GM12872 (cell line): ENCODE measurements around the gene BCAP31.

Source experiments
- CTCF ChIP-seq: IDR thresholded peaks from 3 replicates; pipeline ENCODE4 v1.5.1; 2011; ENCODE audit warnings: low read depth, mild to moderate bottlenecking, low read length, moderate library complexity; ENCODE audit not compliant: insufficient read depth

Gene BCAP31

GRCh38 chrX:153723351-153724251, 586 bp downstream of the BCAP31 start:
- peak; percentile 60 for TF ChIP-seq CTCF

GRCh38 chrX:153722704-153723350, 1.4 kb downstream of the BCAP31 start:
- no peak for TF ChIP-seq CTCF

- no peak for TF ChIP-seq CTCF
These were observed 4.5 kb downstream of the BCAP31 start for GRCh38 chrX:153719701-153720100.

GRCh38 chrX:153719238-153719637, 4.9 kb downstream of the BCAP31 start:
- no peak for TF ChIP-seq CTCF

- no peak for TF ChIP-seq CTCF
These were observed 6.7 kb downstream of the BCAP31 start for GRCh38 chrX:153717445-153717844.

- no peak for TF ChIP-seq CTCF
These were observed 9.9 kb downstream of the BCAP31 start for GRCh38 chrX:153714256-153714655.
